Measurements from ENCODE around the gene COG5. TPM values are rescaled to one million over a fixed set of nuclear protein-coding genes. Genes with fewer than 3 reads are reported as not detected.

Gene COG5
- total and polyA plus RNA-seq, 8 donors: 4.1 to 34.7 (median 26.5) TPM

GRCh38 chr7:107596881-107597581 lies 33.3 kb upstream of the COG5 start:
- DNase-seq (no peak), FAIRE-seq (no peak), ATAC-seq (no peak)
- Histone ChIP-seq H3K27ac (no peak overlapping the region), H3K4me1 (peaks cover 0 to 9% (median 5%) of the 10 kb centered on the region in 3 donors), H3K9me3 (no peaks in the 10 kb centered on the region), H3K4me3 (no peak overlapping the region), H3K27me3 (no peaks in the 10 kb centered on the region), H3K36me3 (peaks cover 0 to 3% (median 0%) of the 10 kb centered on the region in 3 donors)
- 72 to 85% methylated on average over 5 of the region's 5 CpGs for WGBS, 2 donors
- no peak for TF ChIP-seq CTCF (IDR thresholded peaks at IDR 0.05)
- intact Hi-C loops (cut with DNase I): no loop called here

- ATAC-seq: peak in 3 of 4 donors; percentile 56 to 83 (median 72)
- Histone ChIP-seq H3K4me1 (peaks cover 0 to 5% (median 4%) of the 10 kb centered on the region in 3 donors), H3K9me3 (no peaks in the 10 kb centered on the region), H3K27ac (no peak overlapping the region), H3K36me3 (peaks cover 0 to 3% (median 0%) of the 10 kb centered on the region in 3 donors), H3K27me3 (no peaks in the 10 kb centered on the region), H3K4me3 (no peak overlapping the region)
- FAIRE-seq: no peak
- WGBS, 2 donors: 55 to 69% methylated on average over 4 of the region's 4 CpGs
- DNase-seq: no peak
- TF ChIP-seq CTCF (IDR thresholded peaks at IDR 0.05): no peak
- intact Hi-C loops (cut with DNase I): no loop called here
Measured at GRCh38 chr7:107594961-107595737, 31.4 kb upstream of the COG5 start.

GRCh38 chr7:107593025-107593410 lies 29.3 kb upstream of the COG5 start:
- no peak for TF ChIP-seq CTCF (IDR thresholded peaks at IDR 0.05)
- intact Hi-C loops (cut with DNase I): no loop called here
- no peak for ATAC-seq
- Histone ChIP-seq H3K4me1 (peaks cover 0 to 3% (median 0%) of the 10 kb centered on the region in 3 donors), H3K36me3 (peaks cover 0 to 3% (median 0%) of the 10 kb centered on the region in 3 donors), H3K27ac (no peak overlapping the region), H3K27me3 (no peaks in the 10 kb centered on the region), H3K4me3 (no peak overlapping the region), H3K9me3 (no peaks in the 10 kb centered on the region)
- 93 to 98% methylated on average over 1 of the region's 1 CpG for WGBS, 2 donors
- FAIRE-seq: no peak
- no peak for DNase-seq

- FAIRE-seq: no peak
- no peak for TF ChIP-seq CTCF (IDR thresholded peaks at IDR 0.05)
- 97% methylated on average over 5 of the region's 5 CpGs for WGBS, 2 donors
- no peak overlapping the region for H3K4me3 ChIP-seq
- H3K27me3 ChIP-seq: no peaks in the 10 kb centered on the region
- no peak for DNase-seq
- no peak overlapping the region for H3K27ac ChIP-seq
- no peaks in the 10 kb centered on the region for H3K9me3 ChIP-seq
- peaks cover 0 to 3% (median 0%) of the 10 kb centered on the region in 3 donors for H3K36me3 ChIP-seq
- no peak for ATAC-seq
- intact Hi-C loops (cut with DNase I): no loop called here
- peaks cover 0 to 3% (median 0%) of the 10 kb centered on the region in 3 donors for H3K4me1 ChIP-seq
Measured at GRCh38 chr7:107592361-107593024, 28.8 kb upstream of the COG5 start.
